Smooth muscle cell (in vitro differentiated cells): ENCODE results near the gene MYOM1. TPM values are rescaled to one million over a fixed set of nuclear protein-coding genes. Genes with fewer than 3 reads are reported as not detected.

ENCODE experiments used
- DNase-seq: peaks from one replicate; lab custom pipeline; 2025; ENCODE audit not compliant: unreplicated experiment; lab: John Stamatoyannopoulos, UW
- H2AFZ ChIP-seq: fragments of 200-600 bp; sonication (generic); 2 replicates; pipeline ENCODE4 v1.6.0; 2016; ENCODE audit warnings: antibody characterized with exemption, low read depth, mild to moderate bottlenecking
- H3F3A ChIP-seq: fragments of 200-600 bp; sonication (generic); 2 replicates; pipeline ENCODE4 v1.6.0; 2017; ENCODE audit warnings: antibody characterized with exemption, low read depth
- H3K27ac ChIP-seq: fragments of 200-600 bp; sonication (generic); 2 replicates; pipeline ENCODE4 v1.5.1; 2016; ENCODE audit warnings: low read depth, mild to moderate bottlenecking
- H3K27me3 ChIP-seq: fragments of 200-600 bp; sonication (generic); 2 replicates; pipeline ENCODE4 v1.6.1; 2016; ENCODE audit warnings: low read depth, mild to moderate bottlenecking
- H3K36me3 ChIP-seq: fragments of 200-600 bp; sonication (generic); 2 replicates; pipeline ENCODE4 v1.5.1; 2016; ENCODE audit warnings: low read depth
- H3K4me1 ChIP-seq: fragments of 200-600 bp; sonication (generic); 2 replicates; pipeline ENCODE4 v1.5.1; 2016; ENCODE audit warnings: low read depth
- H3K4me2 ChIP-seq: fragments of 200-600 bp; sonication (generic); 2 replicates; pipeline ENCODE4 v1.6.0; 2016; ENCODE audit warnings: mild to moderate bottlenecking
- H3K4me3 ChIP-seq: fragments of 200-600 bp; sonication (generic); 2 replicates; pipeline ENCODE4 v1.5.1; 2016; ENCODE audit warnings: mild to moderate bottlenecking
- H3K79me2 ChIP-seq: fragments of 200-600 bp; sonication (generic); 2 replicates; pipeline ENCODE4 v1.6.0; 2016; ENCODE audit warnings: low read depth, mild to moderate bottlenecking
- H3K9ac ChIP-seq: fragments of 200-600 bp; sonication (generic); 2 replicates; pipeline ENCODE4 v1.6.0; 2016; ENCODE audit warnings: low read depth
- H3K9me3 ChIP-seq: fragments of 200-600 bp; sonication (generic); replicated peaks from 2 replicates; pipeline ENCODE4 v1.5.1; 2016; ENCODE audit warnings: low read depth
- H4K20me1 ChIP-seq: fragments of 200-600 bp; sonication (generic); 2 replicates; pipeline ENCODE4 v1.6.0; 2016; ENCODE audit warnings: low read depth
- CTCF ChIP-seq: fragments of 200-600 bp; sonication (generic); IDR thresholded peaks from 2 replicates; pipeline ENCODE4 v1.5.1; 2017; ENCODE audit warnings: borderline replicate concordance, mild to moderate bottlenecking, antibody characterized with exemption; ENCODE audit not compliant: insufficient read depth, poor library complexity, severe bottlenecking
- WGBS: methylation state at CpG from one replicate; pipeline ENCODE4 v1.1.7; 2016; ENCODE audit warnings: low lambda C conversion rate; 5-methylcytosine and 5-hydroxymethylcytosine counted together
- polyA plus RNA-seq: library from polyadenylated mRNA; unstranded; fragments of >200 nt; fragmentation: Nextera tagmentation; extraction: Ambion mirVana; gene quantifications from 2 replicates; pipeline ENCODE4 v1.2.1, GENCODE V29; 2016
- total RNA-seq: library from RNA; depleted of rRNA; stranded (reverse); fragments of >200 nt; gene quantifications from 2 replicates; pipeline ENCODE4 v1.2.3, GENCODE V29; 2014

MYOM1 gene
- total and polyA plus RNA-seq, 2 experiments from 2014 or later, result 0.40 to 0.87 TPM

GRCh38 chr18:3189884-3190283 is 29.9 kb downstream of the MYOM1 start:
- Histone ChIP-seq H3K79me2 (no peaks in the 10 kb centered on the region), H3F3A (no peaks in the 10 kb centered on the region), H3K9me3 (no peaks in the 10 kb centered on the region), H3K4me3 (no peak overlapping the region), H2AFZ (no peak overlapping the region), H3K36me3 (no peaks in the 10 kb centered on the region), H3K27ac (no peak overlapping the region), H3K27me3 (no peaks in the 10 kb centered on the region), H3K9ac (no peak overlapping the region), H3K4me1 (no peaks in the 10 kb centered on the region), H4K20me1 (no peaks in the 10 kb centered on the region), H3K4me2 (no peak overlapping the region)
- WGBS, result 85% methylated on average over 5 of the region's 5 CpGs
- no peak for DNase-seq
- no peak for TF ChIP-seq CTCF

- H3K27me3 ChIP-seq, result no peaks in the 10 kb centered on the region
- no peak overlapping the region for H2AFZ ChIP-seq
- H3K9me3 ChIP-seq, result no peaks in the 10 kb centered on the region
- no peaks in the 10 kb centered on the region for H3K36me3 ChIP-seq
- no peaks in the 10 kb centered on the region for H4K20me1 ChIP-seq
- no peak overlapping the region for H3K4me2 ChIP-seq
- no peak overlapping the region for H3K27ac ChIP-seq
- H3K4me1 ChIP-seq, result no peaks in the 10 kb centered on the region
- WGBS, result 59% methylated on average over 8 of the region's 8 CpGs
- no peak overlapping the region for H3K4me3 ChIP-seq
- H3K79me2 ChIP-seq, result no peaks in the 10 kb centered on the region
- no peak for DNase-seq
- H3K9ac ChIP-seq, result no peak overlapping the region
- H3F3A ChIP-seq, result no peaks in the 10 kb centered on the region
- TF ChIP-seq CTCF, result no peak
These were observed 32.8 kb downstream of the MYOM1 start for GRCh38 chr18:3186678-3187658.

GRCh38 chr18:3184275-3184963 is 35.3 kb downstream of the MYOM1 start:
- H3F3A ChIP-seq, result no peaks in the 10 kb centered on the region
- no peaks in the 10 kb centered on the region for H3K9me3 ChIP-seq

More at GRCh38 chr18:3184275-3184963, 35.3 kb downstream of the MYOM1 start:
- TF ChIP-seq CTCF, result no peak
- no peak overlapping the region for H2AFZ ChIP-seq
- H3K4me2 ChIP-seq, result no peak overlapping the region
- H3K79me2 ChIP-seq, result no peaks in the 10 kb centered on the region
- no peak overlapping the region for H3K4me3 ChIP-seq
- peaks cover 13% of the 10 kb centered on the region for H3K4me1 ChIP-seq
- no peaks in the 10 kb centered on the region for H3K27me3 ChIP-seq
- no peak overlapping the region for H3K27ac ChIP-seq
- 54% methylated on average over 6 of the region's 6 CpGs for WGBS
- H3K36me3 ChIP-seq, result no peaks in the 10 kb centered on the region
- no peak for DNase-seq
- no peak overlapping the region for H3K9ac ChIP-seq
- H4K20me1 ChIP-seq, result no peaks in the 10 kb centered on the region
